Gastroesophageal sphincter (tissue), 3 donors: ENCODE results near the gene HOMER2.

Experiments used
- CTCF ChIP-seq, 4 experiments: fragments of 200-600 bp in 2 of 4; fragments of 450-650 bp in 2 of 4; sonication (generic) in 1 of 4; IDR thresholded peaks; one replicate each; pipeline ENCODE4 v1.5.1; 2017 to 2019; ENCODE audit warnings: antibody characterized with exemption in 4 of 4, mild to moderate bottlenecking in 2 of 4, moderate library complexity in 2 of 4
- EP300 ChIP-seq: sonication (generic); formaldehyde crosslinking; IDR thresholded peaks from one replicate; pipeline ENCODE4 v1.6.1; 2017; ENCODE audit warnings: antibody characterized with exemption, mild to moderate bottlenecking

- TF ChIP-seq CTCF (IDR thresholded peaks at IDR 0.05) (no peak), EP300 (no peak)
Measured at GRCh38 chr15:82993144-82993543, 40.6 kb upstream of the HOMER2 start.
